Stomach (tissue), 9 donors: ENCODE data around the gene AKAP12. TPM values are rescaled to one million over a fixed set of nuclear protein-coding genes. Genes with fewer than 3 reads are reported as not detected.
A peak's percentile ranks its signal among the peaks of the same experiment; 100 is the strongest.

Experiments used
- DNase-seq, 2 donors: peaks; one replicate each; pipeline versions ENCODE4 v3.0.0 to v3.0.0-alpha.2; 2013 to 2019
- H3K27ac ChIP-seq, 5 donors: fragments of 200-600 bp in 4 of 5; sonication (generic) in 4 of 5; one replicate each; pipeline ENCODE4 v1.5.1; 2013 to 2019; ENCODE audit warnings: mild to moderate bottlenecking in 1 of 5, moderate library complexity in 1 of 5
- H3K27me3 ChIP-seq, 3 donors: fragments of 200-600 bp; sonication (generic); one replicate each; pipeline ENCODE4 v1.5.1; 2017 to 2019; ENCODE audit warnings: mixed run types in 1 of 3
- H3K36me3 ChIP-seq, 4 donors: fragments of 200-600 bp; sonication (generic); 1 replicate in 3 of 4; 2 replicates in 1 of 4; pipeline ENCODE4 v1.5.1; 2016 to 2019
- H3K4me1 ChIP-seq, 4 donors: fragments of 200-600 bp; sonication (generic); one replicate each; pipeline ENCODE4 v1.5.1; 2016 to 2019
- H3K4me3 ChIP-seq, 4 donors: fragments of 200-600 bp; sonication (generic) in 3 of 4; one replicate each; pipeline ENCODE4 v1.5.1; 2016 to 2019; ENCODE audit warnings: mild to moderate bottlenecking in 1 of 4
- H3K9me3 ChIP-seq, 4 donors: fragments of 200-600 bp; sonication (generic); one replicate each; pipeline ENCODE4 v1.5.1; 2016 to 2019
- CTCF ChIP-seq, 7 experiments: fragments of 450-650 bp in 4 of 7; fragments of 200-600 bp in 3 of 7; sonication (generic) in 3 of 7; IDR thresholded peaks; one replicate each; pipeline ENCODE4 v1.5.1; 2016 to 2019; ENCODE audit warnings: antibody characterized with exemption in 7 of 7, control low read depth in 2 of 7, mild to moderate bottlenecking in 1 of 7
- EP300 ChIP-seq: sonication (generic); formaldehyde crosslinking; IDR thresholded peaks from one replicate; pipeline ENCODE4 v1.6.1; 2017; ENCODE audit warnings: antibody characterized with exemption
- POLR2A ChIP-seq, 4 donors: fragments of 450-650 bp; IDR thresholded peaks; one replicate each; pipeline ENCODE4 v1.6.1; 2016; ENCODE audit warnings: antibody characterized with exemption in 4 of 4, control low read depth in 2 of 4, mild to moderate bottlenecking in 1 of 4, moderate library complexity in 1 of 4
- POLR2AphosphoS5 ChIP-seq, 3 donors: sonication (generic); formaldehyde crosslinking; IDR thresholded peaks; one replicate each; pipeline ENCODE4 v1.6.1; 2016; ENCODE audit warnings: antibody characterized with exemption in 3 of 3
- WGBS, 5 donors: extraction: QIAGEN DNeasy Blood & Tissue Kit in 3 of 5; methylation state at CpG; one replicate each; pipeline versions ENCODE4 v1.1.5 to v1.1.7; 2013 to 2018; 5-methylcytosine and 5-hydroxymethylcytosine counted together
- intact Hi-C: fragments of 100-400 bp; cut with DNase I; formaldehyde crosslinking; loops from one replicate; pipeline ENCODE4 v1.15.1; 2023; ENCODE audit warnings: low total_unique reads
- polyA plus RNA-seq, 3 donors: library from polyadenylated mRNA; stranded (reverse); fragments of 200-250 nt; gene quantifications; one replicate each; pipeline ENCODE4 v1.2.3, GENCODE V29; 2013
- total RNA-seq, 5 donors: library from RNA; depleted of rRNA; stranded (reverse); fragments of >200 nt; gene quantifications; one replicate each; pipeline versions ENCODE4 v1.1.0 to v1.2.3, GENCODE V29; 2014 to 2016
- donor health status: healthy with polysubstance abuse.
- donor health status: Bipolar disorder and iron deficiency.
- donor health status: healthy.

The AKAP12 gene
- total and polyA plus RNA-seq, 8 donors, result 4.2 to 110 (median 35.0) TPM

DNA sequence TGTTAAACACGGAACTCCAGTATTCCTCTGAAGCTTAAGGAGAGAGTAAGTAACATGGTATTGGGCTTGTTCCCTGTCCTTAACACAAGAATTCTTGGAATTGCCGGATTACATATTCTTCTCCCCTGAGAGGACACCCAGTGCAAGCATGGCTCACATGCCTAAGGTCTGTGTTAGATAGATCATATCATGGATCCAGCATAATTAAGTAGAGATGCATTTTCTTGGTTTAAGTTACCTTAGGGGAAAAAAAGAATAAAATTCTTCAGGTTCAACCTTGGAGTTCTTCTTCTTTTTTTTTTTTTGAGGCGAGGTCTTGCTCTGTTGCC, 53.9 kb downstream of the AKAP12 start:
- no peaks in the 10 kb centered on the region for H3K9me3 ChIP-seq
- H3K27me3 ChIP-seq, result peaks cover 0 to 5% (median 0%) of the 10 kb centered on the region in 3 donors
- no peak for DNase-seq
- H3K4me1 ChIP-seq, result peaks cover 0 to 38% (median 23%) of the 10 kb centered on the region in 4 donors
- peak overlapping the region in 4 of 5 donors; percentile 63 to 91 (median 80) for H3K27ac ChIP-seq
- TF ChIP-seq POLR2A (IDR thresholded peaks at IDR 0.05) (no peak), POLR2AphosphoS5 (IDR thresholded peaks at IDR 0.05) (no peak), CTCF (IDR thresholded peaks at IDR 0.05) (no peak), EP300 (no peak)
- intact Hi-C loops, result no loop called here
- no peaks in the 10 kb centered on the region for H3K36me3 ChIP-seq
- no peak overlapping the region for H3K4me3 ChIP-seq
- WGBS, 5 donors, result 75 to 93% (median 87%) methylated on average over 3 of the region's 3 CpGs

GRCh38 chr6:151294561-151295101, 54.9 kb downstream of the AKAP12 start:
- intact Hi-C loops, result no loop called here
- no peak for DNase-seq
- peaks cover 0 to 5% (median 0%) of the 10 kb centered on the region in 3 donors for H3K27me3 ChIP-seq
- H3K9me3 ChIP-seq, result no peaks in the 10 kb centered on the region
- WGBS, 5 donors, result 71 to 87% (median 78%) methylated on average over 6 of the region's 6 CpGs
- no peaks in the 10 kb centered on the region for H3K36me3 ChIP-seq
- TF ChIP-seq CTCF (IDR thresholded peaks at IDR 0.05) (no peak), EP300 (no peak), POLR2AphosphoS5 (IDR thresholded peaks at IDR 0.05) (peak in 1 of 3 donors; percentile 36), POLR2A (IDR thresholded peaks at IDR 0.05) (no peak)
- H3K27ac ChIP-seq, result peak overlapping the region in 4 of 5 donors; percentile 63 to 91 (median 80)
- peaks cover 0 to 47% (median 26%) of the 10 kb centered on the region in 4 donors for H3K4me1 ChIP-seq
- no peak overlapping the region for H3K4me3 ChIP-seq

- DNase-seq, result peak in 1 of 2 donors; percentile 52
- TF ChIP-seq CTCF (IDR thresholded peaks at IDR 0.05) (no peak), POLR2A (IDR thresholded peaks at IDR 0.05) (no peak), POLR2AphosphoS5 (IDR thresholded peaks at IDR 0.05) (no peak), EP300 (no peak)
- Histone ChIP-seq H3K4me1 (peaks cover 0 to 43% (median 11%) of the 10 kb centered on the region in 4 donors), H3K27ac (peak overlapping the region in 1 of 5 donors; percentile 91), H3K9me3 (no peaks in the 10 kb centered on the region), H3K4me3 (no peak overlapping the region), H3K36me3 (no peaks in the 10 kb centered on the region), H3K27me3 (no peaks in the 10 kb centered on the region)
- WGBS, 5 donors, result 72 to 80% (median 77%) methylated on average over 6 of the region's 6 CpGs
- intact Hi-C loops, result no loop called here
Measured at GRCh38 chr6:151297886-151298285, 58.1 kb downstream of the AKAP12 start.

- Histone ChIP-seq H3K36me3 (no peaks in the 10 kb centered on the region), H3K4me3 (no peak overlapping the region), H3K4me1 (peaks cover 0 to 33% (median 8%) of the 10 kb centered on the region in 4 donors), H3K27ac (peak overlapping the region in 3 of 5 donors; percentile 1 to 91 (median 31)), H3K27me3 (no peaks in the 10 kb centered on the region), H3K9me3 (no peaks in the 10 kb centered on the region)
- peak in 1 of 2 donors; percentile 64 for DNase-seq
- TF ChIP-seq POLR2A (IDR thresholded peaks at IDR 0.05), result no peak
- no peak for TF ChIP-seq EP300
- no peak for TF ChIP-seq POLR2AphosphoS5 (IDR thresholded peaks at IDR 0.05)
- TF ChIP-seq CTCF (IDR thresholded peaks at IDR 0.05), result no peak
- intact Hi-C loops, result no loop called here
- WGBS, 5 donors, result 71 to 79% (median 75%) methylated on average over 4 of the region's 4 CpGs
Measured at GRCh38 chr6:151299011-151299410, 59.2 kb downstream of the AKAP12 start.
